ENCODE data around the gene SKP2. TPM values are rescaled to one million over a fixed set of nuclear protein-coding genes. Genes with fewer than 3 reads are reported as not detected.

The SKP2 gene
- total and polyA plus RNA-seq, 2 donors (not counting 3 experiments of a cell fraction or from before 2014, with no cell fraction given), result 12.5 to 40.9 TPM

DNA sequence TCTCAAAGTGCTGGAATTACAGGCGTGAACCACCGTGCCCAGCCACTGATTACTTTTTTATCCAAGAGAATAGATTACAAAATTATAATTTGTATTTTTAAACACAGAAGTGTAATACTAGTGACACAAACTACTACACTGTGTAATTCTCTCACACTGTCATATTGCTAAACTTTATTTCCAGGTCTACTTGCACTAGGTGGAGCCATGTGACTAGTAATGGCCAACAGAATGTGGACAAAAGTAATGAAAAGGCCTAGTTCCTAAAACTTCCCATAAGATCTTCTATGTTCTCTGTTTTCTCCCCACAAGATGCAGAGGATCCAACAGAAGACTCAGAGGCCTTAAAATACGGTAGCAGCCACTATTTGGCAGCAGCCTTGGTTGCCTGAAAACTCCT, 62.5 kb downstream of the SKP2 start:
- no peak for TF ChIP-seq FOS (IDR thresholded peaks at IDR 0.05; ENCODE audit: borderline replicate concordance, insufficient read depth, low read length)
- TF ChIP-seq EZH2 (IDR thresholded peaks at IDR 0.05; ENCODE audit: borderline replicate concordance, low read depth, low read length, severe bottlenecking), result no peak
- TF ChIP-seq GATA2 (IDR thresholded peaks at IDR 0.05; ENCODE audit: insufficient read depth, insufficient read length, low read depth, low read length), result no peak
- TF ChIP-seq POLR2A (IDR thresholded peaks at IDR 0.05; ENCODE audit: low read depth, low read length), result no peak
- TF ChIP-seq POLR2AphosphoS5 (IDR thresholded peaks at IDR 0.05; ENCODE audit: insufficient read depth, low read depth, low read length), result no peak
- no peak for TF ChIP-seq JUN (IDR thresholded peaks at IDR 0.05; ENCODE audit: borderline replicate concordance, insufficient read depth, insufficient read length, low read depth)
- TF ChIP-seq, protein P1, sequence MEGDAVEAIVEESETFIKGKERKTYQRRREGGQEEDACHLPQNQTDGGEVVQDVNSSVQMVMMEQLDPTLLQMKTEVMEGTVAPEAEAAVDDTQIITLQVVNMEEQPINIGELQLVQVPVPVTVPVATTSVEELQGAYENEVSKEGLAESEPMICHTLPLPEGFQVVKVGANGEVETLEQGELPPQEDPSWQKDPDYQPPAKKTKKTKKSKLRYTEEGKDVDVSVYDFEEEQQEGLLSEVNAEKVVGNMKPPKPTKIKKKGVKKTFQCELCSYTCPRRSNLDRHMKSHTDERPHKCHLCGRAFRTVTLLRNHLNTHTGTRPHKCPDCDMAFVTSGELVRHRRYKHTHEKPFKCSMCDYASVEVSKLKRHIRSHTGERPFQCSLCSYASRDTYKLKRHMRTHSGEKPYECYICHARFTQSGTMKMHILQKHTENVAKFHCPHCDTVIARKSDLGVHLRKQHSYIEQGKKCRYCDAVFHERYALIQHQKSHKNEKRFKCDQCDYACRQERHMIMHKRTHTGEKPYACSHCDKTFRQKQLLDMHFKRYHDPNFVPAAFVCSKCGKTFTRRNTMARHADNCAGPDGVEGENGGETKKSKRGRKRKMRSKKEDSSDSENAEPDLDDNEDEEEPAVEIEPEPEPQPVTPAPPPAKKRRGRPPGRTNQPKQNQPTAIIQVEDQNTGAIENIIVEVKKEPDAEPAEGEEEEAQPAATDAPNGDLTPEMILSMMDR (IDR thresholded peaks at IDR 0.05; ENCODE audit: extremely low read depth in 1 of 2, insufficient read depth in 1 of 2, low read depth in 1 of 2, low read length in 2 of 2), result no peak
- TF ChIP-seq, protein P2, sequence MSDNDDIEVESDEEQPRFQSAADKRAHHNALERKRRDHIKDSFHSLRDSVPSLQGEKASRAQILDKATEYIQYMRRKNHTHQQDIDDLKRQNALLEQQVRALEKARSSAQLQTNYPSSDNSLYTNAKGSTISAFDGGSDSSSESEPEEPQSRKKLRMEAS (IDR thresholded peaks at IDR 0.05; ENCODE audit: insufficient read depth, insufficient read length), result no peak
- no peak for TF ChIP-seq MYC (IDR thresholded peaks at IDR 0.05; ENCODE audit: low read depth, low read length)
- Histone ChIP-seq H3K9me3 (replicated peaks; ENCODE audit: control insufficient read depth, insufficient read depth, low read length) (no peaks in the 10 kb centered on the region), H3K27me3 (ENCODE audit: control insufficient read depth in 2 of 2, insufficient read depth in 2 of 2, low read length in 2 of 2) (no peaks in the 10 kb centered on the region), H3K36me3 (ENCODE audit: control insufficient read depth in 2 of 2, extremely low read depth in 1 of 2, insufficient read depth in 2 of 2, low read length in 2 of 2) (no peaks in the 10 kb centered on the region), H3K9ac (replicated peaks; ENCODE audit: extremely low read depth, insufficient read depth, low read length) (no peak overlapping the region), H3K9me1 (replicated peaks; ENCODE audit: control insufficient read depth, extremely low read depth, insufficient read depth, low read length) (no peaks in the 10 kb centered on the region), H3K79me2 (ENCODE audit: control insufficient read depth, insufficient read depth, low read length) (no peaks in the 10 kb centered on the region), H3K27ac (ENCODE audit: insufficient read depth, low read depth, low read length) (no peak overlapping the region), H2AFZ (ENCODE audit: low read depth, low read length) (no peak overlapping the region), H3K4me1 (ENCODE audit: control insufficient read depth, extremely low read depth, insufficient read depth, low read length) (peaks cover 11% of the 10 kb centered on the region), H3K4me3 (replicated peaks in 1 of 3; ENCODE audit: insufficient read depth in 1 of 3, low read depth in 1 of 3, low read length in 3 of 3) (no peak overlapping the region), H4K20me1 (replicated peaks; ENCODE audit: control insufficient read depth, extremely low read depth, insufficient read depth, low read length) (no peaks in the 10 kb centered on the region), H3K4me2 (ENCODE audit: insufficient read depth, low read length) (no peak overlapping the region)
- no peak for DNase-seq (ENCODE audit: low read depth, low spot score)
- intact Hi-C loops (cut with micrococcal nuclease) (loop anchor here (1.0 kb wide), 1 partner anchor 293 kb away; no protein-coding TSS in a partner anchor), dilution Hi-C loops (cut with MboI; ENCODE audit: extremely low pct_ligation_motif_present, low sequenced_read_pairs) (no loop called here)
- FAIRE-seq, result no peak
- POLR2A ChIA-PET, result no interaction called here
- CTCF ChIA-PET, result interaction anchor here (0.7 kb wide), 1 partner anchor 13 kb away, joined by 3 read pairs; no protein-coding TSS in a partner anchor
- BruUV-seq (replicated peaks), result no TSS peak

Measured in endothelial cell of umbilical vein (primary cell).